Ovary (tissue), 3 donors: Measurements from ENCODE around the gene PSMD2.

Experiments used
- EP300 ChIP-seq: sonication (generic); formaldehyde crosslinking; IDR thresholded peaks from one replicate; pipeline ENCODE4 v1.6.1; 2017; ENCODE audit warnings: antibody characterized with exemption
- POLR2A ChIP-seq: fragments of 450-650 bp; IDR thresholded peaks from one replicate; pipeline ENCODE4 v1.6.1; 2017; ENCODE audit warnings: antibody characterized with exemption, mild to moderate bottlenecking, moderate library complexity
- TF ChIP-seq, protein P1 (sequence below), 3 donors: fragments of 450-650 bp in 2 of 3; fragments of 200-600 bp in 1 of 3; IDR thresholded peaks; one replicate each; pipeline versions ENCODE4 v1.5.1 to v1.8.0; 2016 to 2022; ENCODE audit warnings: antibody characterized with exemption in 3 of 3, mild to moderate bottlenecking in 1 of 3
- donor health status: DM: no; HTN: no; CAD: no.

DNA sequence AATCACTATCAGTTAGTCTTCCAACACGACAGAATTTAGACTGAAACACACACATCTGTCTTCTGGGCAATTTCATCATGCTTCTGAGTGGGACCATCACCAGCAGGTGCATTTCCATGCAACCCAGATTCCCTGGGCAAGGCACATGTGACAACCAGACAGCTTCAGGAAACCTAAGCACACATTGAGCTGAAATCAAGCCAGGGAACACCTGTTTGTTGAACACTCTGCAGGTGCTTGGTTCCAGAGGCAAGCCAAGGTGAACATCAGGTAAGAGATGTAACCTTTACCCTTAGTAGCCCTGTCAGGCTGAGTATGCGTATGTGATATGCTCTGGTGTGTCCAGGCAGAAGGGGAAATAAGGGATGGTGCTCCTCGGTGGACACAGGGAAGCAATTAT, 3.3 kb upstream of the PSMD2 start:
- TF ChIP-seq POLR2A (no peak), EP300 (no peak)
- TF ChIP-seq, protein P1, sequence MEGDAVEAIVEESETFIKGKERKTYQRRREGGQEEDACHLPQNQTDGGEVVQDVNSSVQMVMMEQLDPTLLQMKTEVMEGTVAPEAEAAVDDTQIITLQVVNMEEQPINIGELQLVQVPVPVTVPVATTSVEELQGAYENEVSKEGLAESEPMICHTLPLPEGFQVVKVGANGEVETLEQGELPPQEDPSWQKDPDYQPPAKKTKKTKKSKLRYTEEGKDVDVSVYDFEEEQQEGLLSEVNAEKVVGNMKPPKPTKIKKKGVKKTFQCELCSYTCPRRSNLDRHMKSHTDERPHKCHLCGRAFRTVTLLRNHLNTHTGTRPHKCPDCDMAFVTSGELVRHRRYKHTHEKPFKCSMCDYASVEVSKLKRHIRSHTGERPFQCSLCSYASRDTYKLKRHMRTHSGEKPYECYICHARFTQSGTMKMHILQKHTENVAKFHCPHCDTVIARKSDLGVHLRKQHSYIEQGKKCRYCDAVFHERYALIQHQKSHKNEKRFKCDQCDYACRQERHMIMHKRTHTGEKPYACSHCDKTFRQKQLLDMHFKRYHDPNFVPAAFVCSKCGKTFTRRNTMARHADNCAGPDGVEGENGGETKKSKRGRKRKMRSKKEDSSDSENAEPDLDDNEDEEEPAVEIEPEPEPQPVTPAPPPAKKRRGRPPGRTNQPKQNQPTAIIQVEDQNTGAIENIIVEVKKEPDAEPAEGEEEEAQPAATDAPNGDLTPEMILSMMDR (IDR thresholded peaks at IDR 0.05), result no peak
